ENCODE measurements around the gene SHB. TPM values are rescaled to one million over a fixed set of nuclear protein-coding genes. Genes with fewer than 3 reads are reported as not detected.
A peak's percentile ranks its signal among the peaks of the same experiment; 100 is the strongest.

The SHB gene
- total and polyA plus RNA-seq, 2 experiments from 2014 or later, result 28.2 to 46.9 TPM

GRCh38 chr9:38030658-38031057, 38.4 kb downstream of the SHB start:
- Histone ChIP-seq H3K4me3 (no peak overlapping the region), H3K27ac (no peak overlapping the region), H3K9me3 (ENCODE audit: low read depth) (no peaks in the 10 kb centered on the region), H3K4me1 (ENCODE audit: low read depth) (peaks cover 10% of the 10 kb centered on the region), H3K36me3 (no peaks in the 10 kb centered on the region), H3K27me3 (no peaks in the 10 kb centered on the region)
- TF ChIP-seq CTCF (IDR thresholded peaks at IDR 0.05; ENCODE audit: low read depth, low read length), result no peak
- DNase-seq (ENCODE audit: low read depth in 1 of 2, low spot score in 1 of 2), result no peak

- no peaks in the 10 kb centered on the region for H3K36me3 ChIP-seq
- H3K27me3 ChIP-seq, result no peaks in the 10 kb centered on the region
- TF ChIP-seq CTCF (IDR thresholded peaks at IDR 0.05; ENCODE audit: low read depth, low read length), result no peak
- no peak for DNase-seq (ENCODE audit: low read depth in 1 of 2, low spot score in 1 of 2)
- H3K4me1 ChIP-seq (ENCODE audit: low read depth), result peaks cover 11% of the 10 kb centered on the region
- no peak overlapping the region for H3K4me3 ChIP-seq
- no peak overlapping the region for H3K27ac ChIP-seq
- H3K9me3 ChIP-seq (ENCODE audit: low read depth), result no peaks in the 10 kb centered on the region
These were observed 39.0 kb downstream of the SHB start for GRCh38 chr9:38029915-38030638.

DNA sequence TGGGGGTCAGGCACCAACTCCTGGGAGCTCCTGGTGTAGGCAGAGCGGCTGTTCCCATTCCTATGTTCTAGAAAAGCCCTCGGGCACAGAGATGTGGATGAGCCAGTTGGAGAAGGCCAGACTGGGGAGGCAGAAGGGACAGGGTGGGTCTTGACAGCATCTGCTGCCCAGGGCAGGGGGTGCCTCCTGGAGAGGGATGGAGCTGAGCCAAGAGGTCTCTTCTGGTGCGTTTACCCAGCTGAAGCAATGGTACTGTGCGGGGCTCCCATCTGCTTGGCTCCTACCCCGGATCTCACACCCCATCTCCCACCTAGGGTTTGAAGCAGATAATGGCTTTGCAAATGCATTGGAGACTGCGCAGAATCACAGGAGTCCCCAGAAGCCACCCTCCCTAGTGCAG, 41.3 kb downstream of the SHB start:
- TF ChIP-seq CTCF (IDR thresholded peaks at IDR 0.05; ENCODE audit: low read depth, low read length), result no peak
- Histone ChIP-seq H3K36me3 (no peaks in the 10 kb centered on the region), H3K4me3 (no peak overlapping the region), H3K9me3 (ENCODE audit: low read depth) (no peaks in the 10 kb centered on the region), H3K27me3 (no peaks in the 10 kb centered on the region), H3K27ac (no peak overlapping the region), H3K4me1 (ENCODE audit: low read depth) (peaks cover 33% of the 10 kb centered on the region)
- no peak for DNase-seq (ENCODE audit: low read depth in 1 of 2, low spot score in 1 of 2)

DNA sequence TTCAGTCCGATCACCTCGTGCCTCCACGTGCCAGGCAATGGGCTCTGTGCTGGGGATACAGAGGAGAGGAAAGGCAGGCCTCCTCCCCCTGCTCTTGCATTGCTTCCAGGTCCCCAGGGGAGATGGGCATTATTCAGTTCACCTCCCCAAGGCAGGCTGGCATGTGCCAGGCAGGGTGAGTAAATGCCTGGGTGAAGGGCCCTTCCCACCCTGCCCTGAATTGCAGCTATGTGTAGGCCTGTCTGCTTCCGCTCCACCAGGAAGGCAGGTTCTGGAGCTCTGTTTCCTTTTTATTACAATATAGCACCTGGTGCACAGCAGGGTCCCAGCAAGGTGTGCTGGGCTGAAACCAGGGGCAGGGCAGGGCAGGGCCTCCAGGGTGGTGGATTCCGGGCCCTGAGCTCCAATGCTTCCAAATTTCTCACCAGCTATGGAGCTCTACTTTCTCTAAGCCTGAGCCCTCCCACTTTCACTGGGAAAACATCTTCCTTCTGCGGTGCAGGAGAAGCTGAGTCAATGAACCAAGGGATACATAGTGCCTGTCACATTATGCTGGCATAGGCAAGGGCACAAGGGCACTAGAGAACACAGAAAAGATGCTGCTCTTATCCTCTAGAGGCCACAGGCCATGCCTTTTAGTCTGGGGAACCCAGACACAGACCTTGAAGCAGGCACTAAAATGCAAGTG, 42.0 kb downstream of the SHB start:
- no peak overlapping the region for H3K4me3 ChIP-seq
- no peaks in the 10 kb centered on the region for H3K9me3 ChIP-seq (ENCODE audit: low read depth)
- no peak for DNase-seq (ENCODE audit: low read depth in 1 of 2, low spot score in 1 of 2)
- H3K4me1 ChIP-seq (ENCODE audit: low read depth), result peaks cover 39% of the 10 kb centered on the region
- H3K27ac ChIP-seq, result peak overlapping the region; percentile 54
- no peaks in the 10 kb centered on the region for H3K36me3 ChIP-seq
- no peak for TF ChIP-seq CTCF (IDR thresholded peaks at IDR 0.05; ENCODE audit: low read depth, low read length)
- no peaks in the 10 kb centered on the region for H3K27me3 ChIP-seq

GRCh38 chr9:38026021-38026809, 42.8 kb downstream of the SHB start:
- no peaks in the 10 kb centered on the region for H3K9me3 ChIP-seq (ENCODE audit: low read depth)
- peaks cover 39% of the 10 kb centered on the region for H3K4me1 ChIP-seq (ENCODE audit: low read depth)
- peak overlapping the region; percentile 54 for H3K27ac ChIP-seq
- H3K27me3 ChIP-seq, result no peaks in the 10 kb centered on the region
- no peaks in the 10 kb centered on the region for H3K36me3 ChIP-seq
- TF ChIP-seq CTCF (IDR thresholded peaks at IDR 0.05; ENCODE audit: low read depth, low read length), result no peak
- DNase-seq (ENCODE audit: low read depth in 1 of 2, low spot score in 1 of 2), result peak in 1 of 2 donors; percentile 86
- no peak overlapping the region for H3K4me3 ChIP-seq

All from cardiac muscle cell (in vitro differentiated cells and primary cell).